Measurements from ENCODE around the gene VSTM2L.

Gene VSTM2L

GRCh38 chr20:37927410-37928095 lies 24.6 kb downstream of the VSTM2L start:
- Histone ChIP-seq H3K9me3 (ENCODE audit: low read depth, low read length) (no peaks in the 10 kb centered on the region), H3K9ac (ENCODE audit: insufficient read length) (no peak overlapping the region), H3K27ac (no peak overlapping the region), H3K4me3 (no peak overlapping the region), H3K36me3 (ENCODE audit: insufficient read depth, low read length) (no peaks in the 10 kb centered on the region)
- TF ChIP-seq EZH2 (IDR thresholded peaks at IDR 0.05), result no peak
- no peak for DNase-seq (ENCODE audit: low read depth, low spot score)

GRCh38 chr20:37928996-37929682 lies 26.2 kb downstream of the VSTM2L start:
- Histone ChIP-seq H3K9ac (ENCODE audit: insufficient read length) (no peak overlapping the region), H3K27ac (no peak overlapping the region), H3K4me3 (no peak overlapping the region), H3K36me3 (ENCODE audit: insufficient read depth, low read length) (no peaks in the 10 kb centered on the region), H3K9me3 (ENCODE audit: low read depth, low read length) (no peaks in the 10 kb centered on the region)
- DNase-seq (ENCODE audit: low read depth, low spot score), result no peak
- no peak for TF ChIP-seq FOXP2 (optimal IDR thresholded peaks at IDR 0.05; ENCODE audit: control extremely low read depth, extremely low read length, insufficient read depth)
- TF ChIP-seq POLR2AphosphoS5 (IDR thresholded peaks at IDR 0.05; ENCODE audit: borderline replicate concordance, low read depth, low read length), result no peak
- no peak for TF ChIP-seq EZH2 (IDR thresholded peaks at IDR 0.05)

- H3K9ac ChIP-seq (ENCODE audit: insufficient read length), result no peak overlapping the region
- no peak for TF ChIP-seq EZH2 (IDR thresholded peaks at IDR 0.05)
- TF ChIP-seq POLR2AphosphoS5 (IDR thresholded peaks at IDR 0.05; ENCODE audit: borderline replicate concordance, low read depth, low read length), result no peak
- no peak for TF ChIP-seq FOXP2 (optimal IDR thresholded peaks at IDR 0.05; ENCODE audit: control extremely low read depth, extremely low read length, insufficient read depth)
- no peak overlapping the region for H3K4me3 ChIP-seq
- no peak overlapping the region for H3K27ac ChIP-seq
- H3K9me3 ChIP-seq (ENCODE audit: low read depth, low read length), result no peaks in the 10 kb centered on the region
- no peak for DNase-seq (ENCODE audit: low read depth, low spot score)
- H3K36me3 ChIP-seq (ENCODE audit: insufficient read depth, low read length), result no peaks in the 10 kb centered on the region
Measured at GRCh38 chr20:37929683-37930014, 26.7 kb downstream of the VSTM2L start.

- no peak for DNase-seq (ENCODE audit: low read depth, low spot score)
- TF ChIP-seq POLR2AphosphoS5 (IDR thresholded peaks at IDR 0.05; ENCODE audit: borderline replicate concordance, low read depth, low read length) (no peak), FOXP2 (optimal IDR thresholded peaks at IDR 0.05; ENCODE audit: control extremely low read depth, extremely low read length, insufficient read depth) (no peak), EZH2 (IDR thresholded peaks at IDR 0.05) (no peak)
- Histone ChIP-seq H3K4me3 (no peak overlapping the region), H3K27ac (no peak overlapping the region), H3K9ac (ENCODE audit: insufficient read length) (no peak overlapping the region), H3K9me3 (ENCODE audit: low read depth, low read length) (no peaks in the 10 kb centered on the region), H3K36me3 (ENCODE audit: insufficient read depth, low read length) (no peaks in the 10 kb centered on the region)
Measured at GRCh38 chr20:37931153-37931922, 28.4 kb downstream of the VSTM2L start.

- TF ChIP-seq FOXP2 (optimal IDR thresholded peaks at IDR 0.05; ENCODE audit: control extremely low read depth, extremely low read length, insufficient read depth) (no peak), POLR2AphosphoS5 (IDR thresholded peaks at IDR 0.05; ENCODE audit: borderline replicate concordance, low read depth, low read length) (no peak), EZH2 (IDR thresholded peaks at IDR 0.05) (no peak)
- no peak overlapping the region for H3K9ac ChIP-seq (ENCODE audit: insufficient read length)
- no peak for DNase-seq (ENCODE audit: low read depth, low spot score)
- H3K36me3 ChIP-seq (ENCODE audit: insufficient read depth, low read length), result no peaks in the 10 kb centered on the region
- H3K9me3 ChIP-seq (ENCODE audit: low read depth, low read length), result no peaks in the 10 kb centered on the region
- H3K4me3 ChIP-seq, result no peak overlapping the region
- H3K27ac ChIP-seq, result no peak overlapping the region
Measured at GRCh38 chr20:37932074-37932473, 29.1 kb downstream of the VSTM2L start.

- DNase-seq (ENCODE audit: low read depth, low spot score), result no peak
- Histone ChIP-seq H3K4me3 (no peak overlapping the region), H3K27ac (no peak overlapping the region), H3K9ac (ENCODE audit: insufficient read length) (no peak overlapping the region), H3K36me3 (ENCODE audit: insufficient read depth, low read length) (no peaks in the 10 kb centered on the region), H3K9me3 (ENCODE audit: low read depth, low read length) (no peaks in the 10 kb centered on the region)
- TF ChIP-seq EZH2 (IDR thresholded peaks at IDR 0.05) (no peak), POLR2AphosphoS5 (IDR thresholded peaks at IDR 0.05; ENCODE audit: borderline replicate concordance, low read depth, low read length) (no peak), FOXP2 (optimal IDR thresholded peaks at IDR 0.05; ENCODE audit: control extremely low read depth, extremely low read length, insufficient read depth) (no peak)
Measured at GRCh38 chr20:37932919-37933318, 30.0 kb downstream of the VSTM2L start.

GRCh38 chr20:37933786-37934633 lies 31.1 kb downstream of the VSTM2L start:
- Histone ChIP-seq H3K36me3 (ENCODE audit: insufficient read depth, low read length) (no peaks in the 10 kb centered on the region), H3K27ac (no peak overlapping the region), H3K9ac (ENCODE audit: insufficient read length) (no peak overlapping the region), H3K9me3 (ENCODE audit: low read depth, low read length) (no peaks in the 10 kb centered on the region), H3K4me3 (no peak overlapping the region)
- no peak for DNase-seq (ENCODE audit: low read depth, low spot score)
- no peak for TF ChIP-seq POLR2AphosphoS5 (IDR thresholded peaks at IDR 0.05; ENCODE audit: borderline replicate concordance, low read depth, low read length)
- TF ChIP-seq FOXP2 (optimal IDR thresholded peaks at IDR 0.05; ENCODE audit: control extremely low read depth, extremely low read length, insufficient read depth), result no peak
- TF ChIP-seq EZH2 (IDR thresholded peaks at IDR 0.05), result no peak

All from SK-N-MC (cell line).